Coronary artery (tissue), 2 donors: ENCODE data around the gene NRG4.
"Not testable (repeated sequence)": the region's sequence is repeated elsewhere in the genome, so short reads cannot be mapped to it uniquely, and the experiment has no call there.

Experiments used
- DNase-seq: peaks from one replicate; pipeline ENCODE4 v3.0.0-alpha.2; 2017; ENCODE audit warnings: low spot score
- H3K27ac ChIP-seq, 2 donors: fragments of 200-600 bp; sonication (generic); one replicate each; pipeline ENCODE4 v1.5.1; 2016 to 2019
- H3K4me3 ChIP-seq: fragments of 200-600 bp; sonication (generic); 2 replicates; pipeline ENCODE4 v1.5.1; 2016; ENCODE audit warnings: mild to moderate bottlenecking, moderate library complexity
- CTCF ChIP-seq: fragments of 200-600 bp; sonication (generic); IDR thresholded peaks from one replicate; pipeline ENCODE4 v1.5.1; 2019; ENCODE audit warnings: antibody characterized with exemption

Gene NRG4

GRCh38 chr15:76032046-76032445, 19.8 kb upstream of the NRG4 start:
- no peak for TF ChIP-seq CTCF
- DNase-seq: no peak
- H3K27ac ChIP-seq: no peak overlapping the region
- H3K4me3 ChIP-seq: no peak overlapping the region

- Histone ChIP-seq H3K27ac (no peak overlapping the region), H3K4me3 (no peak overlapping the region)
- DNase-seq: no peak
- TF ChIP-seq CTCF: no peak
Measured at GRCh38 chr15:76024021-76024768, 12.0 kb upstream of the NRG4 start.

GRCh38 chr15:76013470-76013869, 1.2 kb upstream of the NRG4 start:
- H3K4me3 ChIP-seq, DNase-seq, H3K27ac ChIP-seq: not testable (repeated sequence)

GRCh38 chr15:76010613-76011012, 1.6 kb downstream of the NRG4 start:
- DNase-seq: no peak
- no peak for TF ChIP-seq CTCF
- H3K4me3 ChIP-seq: no peak overlapping the region
- no peak overlapping the region for H3K27ac ChIP-seq

GRCh38 chr15:76006136-76006778, 6.0 kb downstream of the NRG4 start:
- no peak for DNase-seq
- Histone ChIP-seq H3K4me3 (no peak overlapping the region), H3K27ac (no peak overlapping the region)
- TF ChIP-seq CTCF: no peak

DNA sequence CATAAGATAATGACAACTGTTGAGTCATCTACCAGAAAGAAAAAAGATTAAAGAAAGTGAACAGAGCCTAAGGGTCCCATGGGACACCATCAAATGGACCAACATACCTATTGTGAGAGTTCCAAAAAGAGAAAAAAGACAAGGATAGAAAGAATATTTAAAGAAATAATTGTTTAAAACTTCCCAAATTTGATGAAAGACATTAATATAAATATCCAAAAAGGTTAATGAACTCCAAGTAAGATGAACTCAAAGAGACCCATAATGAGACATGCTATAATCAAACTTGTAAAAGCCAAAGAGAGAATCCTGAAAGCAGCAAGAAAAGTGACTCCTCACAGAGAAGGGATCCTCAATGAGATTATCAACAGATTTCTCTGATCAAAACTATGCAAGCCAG, 8.9 kb downstream of the NRG4 start:
- no peak for TF ChIP-seq CTCF
- H3K4me3 ChIP-seq: no peak overlapping the region
- no peak for DNase-seq
- H3K27ac ChIP-seq: no peak overlapping the region

DNA sequence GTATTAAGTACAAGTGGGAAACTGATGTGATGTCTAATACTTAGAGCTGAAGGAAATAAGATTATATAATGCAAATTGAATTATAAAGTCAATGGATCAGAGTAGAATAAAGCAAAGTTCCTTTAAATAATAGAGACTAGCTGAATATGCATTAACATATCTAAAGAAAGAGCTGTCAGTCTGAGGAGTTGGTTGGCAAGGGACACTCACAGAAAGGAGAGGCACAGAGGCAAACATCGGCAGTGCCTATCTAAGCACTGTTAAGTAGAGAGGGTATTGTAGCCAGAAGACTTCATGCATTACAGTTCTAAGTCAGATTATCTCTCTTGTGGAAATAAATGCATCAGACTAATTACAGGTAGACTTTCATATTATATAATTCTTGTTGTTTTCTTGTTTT, 16.6 kb downstream of the NRG4 start:
- H3K4me3 ChIP-seq: no peak overlapping the region
- DNase-seq: no peak
- no peak overlapping the region for H3K27ac ChIP-seq
- no peak for TF ChIP-seq CTCF
